Transverse colon (tissue), 4 donors: ENCODE data around the gene CHST15. TPM values are rescaled to one million over a fixed set of nuclear protein-coding genes. Genes with fewer than 3 reads are reported as not detected.
"Not testable (repeated sequence)": the region's sequence is repeated elsewhere in the genome, so short reads cannot be mapped to it uniquely, and the experiment has no call there.

Source experiments
- DNase-seq: peaks from one replicate; pipeline ENCODE4 v3.0.0-alpha.2; 2019
- H3K27ac ChIP-seq, 4 donors: fragments of 200-600 bp; sonication (generic); 2 replicates each; pipeline ENCODE4 v1.5.1; 2016 to 2018; ENCODE audit warnings: inconsistent platforms in 4 of 4
- H3K27me3 ChIP-seq: fragments of 200-600 bp; sonication (generic); 2 replicates; pipeline ENCODE4 v1.5.1; 2017; ENCODE audit warnings: inconsistent platforms
- H3K36me3 ChIP-seq, 4 donors: fragments of 200-600 bp; sonication (generic); 2 replicates each; pipeline ENCODE4 v1.5.1; 2017 to 2019; ENCODE audit warnings: inconsistent platforms in 4 of 4
- H3K4me1 ChIP-seq, 4 donors: fragments of 200-600 bp; sonication (generic); 2 replicates each; pipeline ENCODE4 v1.5.1; 2017 to 2020; ENCODE audit warnings: inconsistent platforms in 4 of 4
- H3K4me3 ChIP-seq, 4 donors: fragments of 200-600 bp; sonication (generic); 1 replicate in 1 of 4; 2 replicates in 3 of 4; pipeline versions ENCODE4 v1.5.1 to v1.6.1; 2017 to 2019; ENCODE audit warnings: inconsistent platforms in 4 of 4
- H3K9me3 ChIP-seq, 2 donors: fragments of 200-600 bp; sonication (generic); 2 replicates each; pipeline ENCODE4 v1.5.1; 2017 to 2019; ENCODE audit warnings: inconsistent platforms in 2 of 2
- CTCF ChIP-seq, 5 experiments: fragments of 200-600 bp in 3 of 5; fragments of 450-650 bp in 2 of 5; sonication (generic) in 3 of 5; IDR thresholded peaks; 1 replicate in 2 of 5; 2 replicates in 3 of 5; pipeline ENCODE4 v1.5.1; 2016 to 2017; ENCODE audit warnings: antibody characterized with exemption in 5 of 5, inconsistent platforms in 3 of 5, mild to moderate bottlenecking in 2 of 5, moderate library complexity in 1 of 5
- EP300 ChIP-seq: sonication (generic); formaldehyde crosslinking; IDR thresholded peaks from one replicate; pipeline ENCODE4 v1.6.1; 2017; ENCODE audit warnings: antibody characterized with exemption, low read depth
- POLR2A ChIP-seq: fragments of 450-650 bp; IDR thresholded peaks from one replicate; pipeline ENCODE4 v1.6.1; 2016; ENCODE audit warnings: antibody characterized with exemption, mild to moderate bottlenecking, moderate library complexity
- POLR2AphosphoS5 ChIP-seq, 3 donors: sonication (generic); formaldehyde crosslinking; IDR thresholded peaks; one replicate each; pipeline ENCODE4 v1.6.1; 2016; ENCODE audit warnings: antibody characterized with exemption in 3 of 3
- WGBS, 2 donors: methylation state at CpG; one replicate each; pipeline ENCODE4 v1.1.5; 2018; ENCODE audit warnings: low coverage in 1 of 2; 5-methylcytosine and 5-hydroxymethylcytosine counted together
- in situ Hi-C, 4 donors: fragments of 200-750 bp; cut with MboI; loops; one replicate each; pipeline versions ENCODE4 v1.15.0 to v1.15.1; 2017; ENCODE audit warnings: low sequenced_read_pairs in 3 of 4, low pct_ligation_motif_present in 1 of 4, low pct_unique_long_range_greater_than_20kb in 1 of 4
- intact Hi-C: fragments of 100-400 bp; cut with DNase I; formaldehyde crosslinking; loops from one replicate; pipeline ENCODE4 v1.15.1; 2023; ENCODE audit warnings: low total_unique reads
- total RNA-seq, 4 donors: library from RNA; depleted of rRNA; stranded (reverse); fragments of >200 nt; gene quantifications; one replicate each; pipeline ENCODE4 v1.1.0, GENCODE V29; 2016

Gene CHST15
- total RNA-seq, 4 donors from 2014 or later, result 10.0 to 25.4 (median 16.0) TPM

GRCh38 chr10:124101351-124101750, 8.0 kb upstream of the CHST15 start:
- intact Hi-C loops, result loop anchor here (10.0 kb wide), 1 partner anchor 53 kb away; no protein-coding TSS in a partner anchor
- Histone ChIP-seq H3K9me3 (no peaks in the 10 kb centered on the region), H3K4me3 (no peak overlapping the region), H3K36me3 (no peaks in the 10 kb centered on the region), H3K4me1 (peaks cover 3 to 17% (median 9%) of the 10 kb centered on the region in 4 donors), H3K27me3 (peaks cover 23% of the 10 kb centered on the region), H3K27ac (no peak overlapping the region)
- TF ChIP-seq EP300 (no peak), POLR2AphosphoS5 (IDR thresholded peaks at IDR 0.05) (no peak), POLR2A (no peak), CTCF (IDR thresholded peaks at IDR 0.05) (no peak)
- WGBS, 2 donors, result 95% methylated on average over 2 of the region's 2 CpGs; no CpG with 5 or more reads in 1 of the 2 donors
- no peak for DNase-seq
- in situ Hi-C loops, result no loop called here

GRCh38 chr10:124100651-124101050, 7.3 kb upstream of the CHST15 start:
- intact Hi-C loops, result loop anchor here (10.0 kb wide), 1 partner anchor 54 kb away; no protein-coding TSS in a partner anchor
- peaks cover 29% of the 10 kb centered on the region for H3K27me3 ChIP-seq
- H3K4me1 ChIP-seq, H3K27ac ChIP-seq, H3K36me3 ChIP-seq, in situ Hi-C loops, H3K4me3 ChIP-seq, H3K9me3 ChIP-seq, DNase-seq: not testable (repeated sequence)
- WGBS, 2 donors, result 89 to 93% methylated on average over 3 of the region's 3 CpGs

- Histone ChIP-seq H3K4me1 (peaks cover 1 to 5% (median 3%) of the 10 kb centered on the region in 4 donors), H3K36me3 (no peaks in the 10 kb centered on the region), H3K27me3 (peaks cover 33% of the 10 kb centered on the region), H3K9me3 (no peaks in the 10 kb centered on the region), H3K4me3 (no peak overlapping the region), H3K27ac (no peak overlapping the region)
- WGBS, 2 donors, result 96 to 100% methylated on average over 2 to 5 of the region's 5 CpGs
- no peak for TF ChIP-seq CTCF (IDR thresholded peaks at IDR 0.05)
- intact Hi-C loops, result loop anchor here (10.0 kb wide), 1 partner anchor 55 kb away; no protein-coding TSS in a partner anchor
- in situ Hi-C loops, result no loop called here
- DNase-seq, result no peak
Measured at GRCh38 chr10:124100124-124100523, 6.7 kb upstream of the CHST15 start.

- in situ Hi-C loops, result no loop called here
- 39 to 63% methylated on average over 3 to 4 of the region's 4 CpGs for WGBS, 2 donors
Measured at GRCh38 chr10:124099604-124100003, 6.2 kb upstream of the CHST15 start.

More at GRCh38 chr10:124099604-124100003, 6.2 kb upstream of the CHST15 start:
- Histone ChIP-seq H3K36me3 (no peaks in the 10 kb centered on the region), H3K9me3 (no peaks in the 10 kb centered on the region), H3K27me3 (peaks cover 38% of the 10 kb centered on the region), H3K27ac (no peak overlapping the region), H3K4me1 (peaks cover 0 to 7% (median 4%) of the 10 kb centered on the region in 4 donors), H3K4me3 (no peak overlapping the region)
- intact Hi-C loops, result loop anchor here (5.0 to 10.0 kb wide), 3 partner anchors 55 to 285 kb away; no protein-coding TSS in a partner anchor
- TF ChIP-seq POLR2A (no peak), CTCF (IDR thresholded peaks at IDR 0.05) (no peak), EP300 (no peak), POLR2AphosphoS5 (IDR thresholded peaks at IDR 0.05) (no peak)
- no peak for DNase-seq
